Adipocyte (in vitro differentiated cells): Measurements from ENCODE around the gene ZNF618.

Experiments
- DNase-seq: peaks from one replicate; pipeline ENCODE4 v3.0.0-alpha.2; 2015; ENCODE audit warnings: low read depth
- H3K27me3 ChIP-seq: replicated peaks from 2 replicates; pipeline ENCODE4 v1.7.0; 2013; ENCODE audit warnings: mild to moderate bottlenecking, low read length, moderate library complexity; ENCODE audit not compliant: control insufficient read depth, insufficient read depth
- H3K36me3 ChIP-seq: 2 replicates; pipeline ENCODE4 v1.7.0; 2013; ENCODE audit warnings: low read length, mild to moderate bottlenecking, moderate library complexity; ENCODE audit not compliant: control insufficient read depth, insufficient read depth, severe bottlenecking
- H3K4me1 ChIP-seq: 2 replicates; pipeline ENCODE4 v1.7.0; 2013; ENCODE audit warnings: mild to moderate bottlenecking, low read length, moderate library complexity; ENCODE audit not compliant: control insufficient read depth, insufficient read depth
- H3K4me3 ChIP-seq: 2 replicates; pipeline ENCODE4 v1.7.0; 2013; ENCODE audit warnings: mild to moderate bottlenecking, low read length, moderate library complexity
- H3K9ac ChIP-seq: 2 replicates; pipeline ENCODE4 v1.7.0; 2013; ENCODE audit warnings: mild to moderate bottlenecking, low read length, moderate library complexity
- H3K9me3 ChIP-seq: 2 replicates; pipeline ENCODE4 v1.7.0; 2013; ENCODE audit warnings: mild to moderate bottlenecking, low read length, moderate library complexity; ENCODE audit not compliant: control insufficient read depth

The ZNF618 gene

DNA sequence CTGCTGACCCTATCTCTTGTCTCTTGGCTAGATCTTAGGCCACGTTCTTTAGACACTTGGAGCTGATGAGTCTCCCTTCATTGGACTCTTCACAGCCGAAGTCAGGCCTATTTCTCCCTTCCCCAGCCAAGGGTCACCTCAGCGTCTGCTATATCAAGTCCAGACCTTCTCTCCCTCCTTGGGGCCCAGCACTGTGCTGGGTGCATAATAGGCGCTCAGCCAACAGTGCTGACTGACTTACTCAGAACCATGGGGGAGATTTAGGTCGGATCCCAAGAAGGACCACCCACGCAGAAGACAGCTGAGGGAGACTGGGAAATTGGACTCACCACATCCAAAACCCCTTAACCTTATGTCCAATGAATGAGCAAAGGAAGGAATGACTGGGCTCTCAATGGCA, 207.6 kb downstream of the ZNF618 start:
- H3K9me3 ChIP-seq, result no peaks in the 10 kb centered on the region
- peaks cover 12% of the 10 kb centered on the region for H3K4me1 ChIP-seq
- no peak overlapping the region for H3K9ac ChIP-seq
- peaks cover 30% of the 10 kb centered on the region for H3K27me3 ChIP-seq
- H3K36me3 ChIP-seq, result no peaks in the 10 kb centered on the region
- H3K4me3 ChIP-seq, result no peak overlapping the region
- DNase-seq, result no peak

DNA sequence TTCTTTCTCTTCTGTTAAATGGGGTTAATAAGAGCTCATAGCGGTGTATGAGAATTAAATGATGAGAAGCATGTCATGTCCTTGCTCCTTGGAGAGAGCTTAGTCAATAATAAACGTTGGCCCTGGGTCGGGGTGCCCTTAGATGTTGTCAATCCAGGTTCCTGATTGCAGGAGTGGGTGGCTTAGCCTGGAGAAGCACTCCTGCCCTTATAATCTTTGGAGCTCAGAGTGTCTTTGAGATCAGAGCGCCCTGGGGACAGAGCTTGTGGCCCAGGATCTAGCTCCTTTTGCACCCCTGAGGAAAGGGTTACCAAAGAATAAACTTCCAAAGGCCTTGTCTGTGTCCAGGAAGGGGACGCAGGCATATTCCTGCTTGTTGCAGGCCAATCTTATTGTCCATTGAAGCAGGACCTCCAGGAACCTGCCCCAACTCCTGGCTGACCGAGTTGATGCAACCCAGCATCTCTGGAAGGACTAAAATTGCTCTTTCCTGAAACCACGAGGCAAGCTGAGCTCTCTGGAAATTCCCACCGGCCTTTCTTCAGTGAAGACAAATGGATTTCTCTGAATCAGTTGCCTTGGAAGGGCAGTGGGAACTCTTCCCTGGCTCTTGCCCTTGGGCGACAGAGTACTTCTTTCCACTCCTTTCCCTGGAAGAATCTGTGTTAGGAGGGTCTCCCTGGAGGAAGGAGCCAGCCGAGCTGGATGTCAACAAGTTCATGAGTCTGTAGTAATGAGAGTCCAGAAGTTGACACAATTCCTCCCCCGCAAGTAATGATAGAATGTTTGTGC, 208.4 kb downstream of the ZNF618 start:
- Histone ChIP-seq H3K36me3 (no peaks in the 10 kb centered on the region), H3K27me3 (peaks cover 31% of the 10 kb centered on the region), H3K9me3 (no peaks in the 10 kb centered on the region), H3K4me1 (peaks cover 12% of the 10 kb centered on the region), H3K9ac (no peak overlapping the region), H3K4me3 (no peak overlapping the region)
- DNase-seq, result no peak

DNA sequence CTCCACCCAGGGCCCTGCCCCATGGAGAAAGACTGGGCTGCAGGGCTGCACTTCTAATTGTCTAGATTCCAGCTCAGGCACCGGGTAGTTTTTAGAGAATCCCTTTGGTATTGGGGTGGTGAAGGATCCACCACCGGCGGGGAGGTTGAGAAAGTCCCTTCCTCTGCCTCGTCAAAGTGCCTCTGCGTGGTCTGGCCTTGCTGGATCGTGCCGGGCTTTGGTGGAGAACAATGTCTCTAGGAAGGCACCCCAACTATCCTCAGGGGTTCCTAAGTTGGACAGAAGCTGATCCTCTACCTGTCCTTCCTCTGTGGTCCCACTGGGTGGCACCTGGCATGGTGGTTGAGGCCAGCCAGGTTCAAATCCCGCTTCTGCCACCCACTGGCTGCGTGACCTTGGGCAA, 209.3 kb downstream of the ZNF618 start:
- no peaks in the 10 kb centered on the region for H3K36me3 ChIP-seq
- peaks cover 35% of the 10 kb centered on the region for H3K27me3 ChIP-seq
- H3K9me3 ChIP-seq, result no peaks in the 10 kb centered on the region
- no peak for DNase-seq
- H3K4me3 ChIP-seq, result no peak overlapping the region
- peaks cover 12% of the 10 kb centered on the region for H3K4me1 ChIP-seq
- H3K9ac ChIP-seq, result no peak overlapping the region

- no peak overlapping the region for H3K4me3 ChIP-seq
These were observed 209.9 kb downstream of the ZNF618 start for GRCh38 chr9:114086009-114086408.

GRCh38 chr9:114086607-114087006, 210.5 kb downstream of the ZNF618 start:
- no peak overlapping the region for H3K4me3 ChIP-seq
- no peak for DNase-seq
- no peak overlapping the region for H3K9ac ChIP-seq
- H3K9me3 ChIP-seq, result no peaks in the 10 kb centered on the region
- no peaks in the 10 kb centered on the region for H3K36me3 ChIP-seq
- peaks cover 35% of the 10 kb centered on the region for H3K27me3 ChIP-seq
- peaks cover 12% of the 10 kb centered on the region for H3K4me1 ChIP-seq

More at GRCh38 chr9:114086009-114086408, 209.9 kb downstream of the ZNF618 start:
- Histone ChIP-seq H3K27me3 (peaks cover 35% of the 10 kb centered on the region), H3K9ac (no peak overlapping the region), H3K36me3 (no peaks in the 10 kb centered on the region), H3K4me1 (peaks cover 12% of the 10 kb centered on the region), H3K9me3 (no peaks in the 10 kb centered on the region)
- DNase-seq, result no peak

DNA sequence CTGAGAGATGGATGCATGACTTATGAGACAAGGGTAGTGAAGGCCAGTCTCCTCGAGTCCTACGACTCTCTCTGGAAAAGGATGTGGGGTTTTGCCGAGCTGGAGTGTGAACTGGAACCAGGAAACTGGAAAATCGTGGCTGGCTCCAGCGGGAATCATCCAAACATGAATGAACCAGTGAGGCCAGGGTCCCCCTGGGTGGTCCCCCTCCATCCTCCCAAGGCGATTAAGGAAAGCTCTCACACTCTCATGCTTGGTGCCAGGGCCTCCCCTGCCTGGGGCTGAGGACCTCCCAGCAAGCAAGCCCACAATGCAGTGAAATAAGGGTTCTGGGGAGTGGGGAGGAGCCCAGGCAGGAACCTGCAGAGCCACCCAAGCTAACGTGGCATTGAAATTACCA, 211.6 kb downstream of the ZNF618 start:
- Histone ChIP-seq H3K9me3 (no peaks in the 10 kb centered on the region), H3K36me3 (no peaks in the 10 kb centered on the region), H3K4me3 (no peak overlapping the region), H3K9ac (no peak overlapping the region), H3K4me1 (peaks cover 10% of the 10 kb centered on the region), H3K27me3 (peaks cover 35% of the 10 kb centered on the region)
- DNase-seq, result no peak

GRCh38 chr9:114088571-114089170, 212.6 kb downstream of the ZNF618 start:
- H3K27me3 ChIP-seq, result peaks cover 35% of the 10 kb centered on the region
- no peaks in the 10 kb centered on the region for H3K9me3 ChIP-seq
- H3K4me1 ChIP-seq, result peaks cover 9% of the 10 kb centered on the region
- no peak overlapping the region for H3K4me3 ChIP-seq
- DNase-seq, result no peak
- no peak overlapping the region for H3K9ac ChIP-seq
- no peaks in the 10 kb centered on the region for H3K36me3 ChIP-seq

DNA sequence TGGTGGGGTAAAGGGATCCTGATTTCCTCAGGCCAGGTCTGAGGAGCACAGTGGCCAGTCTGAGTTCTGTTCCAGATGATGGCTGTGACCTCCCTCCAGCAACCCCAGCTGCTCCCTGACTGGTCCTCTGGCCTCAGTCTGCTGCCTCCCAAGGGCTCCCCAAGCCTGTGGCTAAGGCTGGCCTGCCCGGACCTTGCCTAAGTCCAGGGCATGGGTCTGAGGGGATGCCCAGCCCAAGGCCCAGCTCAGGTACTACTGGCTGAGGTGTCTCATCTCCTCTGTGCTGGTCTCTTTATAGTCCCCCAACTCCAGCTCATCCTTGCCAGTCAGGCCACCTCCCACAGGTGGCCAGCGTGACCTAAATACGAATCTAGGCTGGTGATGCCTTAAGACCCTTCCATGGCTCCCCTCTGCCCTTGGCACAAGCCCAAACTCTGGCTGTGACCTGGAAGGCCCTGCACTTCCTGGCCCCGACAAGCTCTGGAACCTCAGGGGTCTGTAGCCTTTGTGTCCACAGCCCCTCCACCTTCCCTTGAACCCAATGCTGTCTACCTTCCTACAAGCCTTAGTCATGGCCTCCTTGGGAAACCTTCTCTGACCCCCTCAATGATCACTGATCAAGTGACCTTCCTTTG, 213.2 kb downstream of the ZNF618 start:
- no peaks in the 10 kb centered on the region for H3K9me3 ChIP-seq
- H3K27me3 ChIP-seq, result peaks cover 35% of the 10 kb centered on the region
- no peak overlapping the region for H3K9ac ChIP-seq
- H3K36me3 ChIP-seq, result no peaks in the 10 kb centered on the region
- H3K4me3 ChIP-seq, result no peak overlapping the region
- peaks cover 8% of the 10 kb centered on the region for H3K4me1 ChIP-seq
- no peak for DNase-seq

- Histone ChIP-seq H3K4me1 (no peaks in the 10 kb centered on the region), H3K9ac (no peak overlapping the region), H3K4me3 (no peak overlapping the region), H3K36me3 (no peaks in the 10 kb centered on the region), H3K27me3 (peaks cover 38% of the 10 kb centered on the region), H3K9me3 (no peaks in the 10 kb centered on the region)
- DNase-seq, result no peak
These were observed 214.7 kb downstream of the ZNF618 start for GRCh38 chr9:114090798-114091197.

DNA sequence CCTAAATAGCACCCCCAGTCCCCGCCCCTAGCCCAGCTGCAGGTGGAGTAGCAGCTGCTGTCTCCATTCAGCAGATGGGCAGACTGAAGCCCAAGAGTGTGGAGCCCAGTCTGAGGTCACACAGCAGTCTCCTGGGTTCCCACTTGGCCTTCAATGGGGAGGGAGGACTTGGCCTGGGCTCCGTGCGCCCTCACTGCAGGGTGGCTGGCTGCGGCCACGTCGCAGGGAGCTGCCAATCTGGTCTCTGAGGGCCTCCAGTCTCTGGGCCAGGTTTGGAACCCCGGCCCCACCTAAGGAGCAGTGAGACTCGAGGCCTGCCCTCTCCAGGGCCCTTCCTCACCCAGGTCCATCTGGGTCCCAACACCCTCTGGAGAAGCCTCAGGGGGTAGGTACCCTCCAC, 215.6 kb downstream of the ZNF618 start:
- peaks cover 40% of the 10 kb centered on the region for H3K27me3 ChIP-seq
- no peaks in the 10 kb centered on the region for H3K9me3 ChIP-seq
- no peak for DNase-seq
- no peak overlapping the region for H3K4me3 ChIP-seq
- H3K4me1 ChIP-seq, result no peaks in the 10 kb centered on the region
- H3K36me3 ChIP-seq, result no peaks in the 10 kb centered on the region
- no peak overlapping the region for H3K9ac ChIP-seq

GRCh38 chr9:114092336-114092735, 216.2 kb downstream of the ZNF618 start:
- Histone ChIP-seq H3K4me1 (no peaks in the 10 kb centered on the region), H3K4me3 (no peak overlapping the region), H3K36me3 (no peaks in the 10 kb centered on the region), H3K27me3 (peaks cover 38% of the 10 kb centered on the region), H3K9me3 (no peaks in the 10 kb centered on the region), H3K9ac (no peak overlapping the region)
- DNase-seq, result no peak
